Measurements from ENCODE around the gene IL34.

DNA sequence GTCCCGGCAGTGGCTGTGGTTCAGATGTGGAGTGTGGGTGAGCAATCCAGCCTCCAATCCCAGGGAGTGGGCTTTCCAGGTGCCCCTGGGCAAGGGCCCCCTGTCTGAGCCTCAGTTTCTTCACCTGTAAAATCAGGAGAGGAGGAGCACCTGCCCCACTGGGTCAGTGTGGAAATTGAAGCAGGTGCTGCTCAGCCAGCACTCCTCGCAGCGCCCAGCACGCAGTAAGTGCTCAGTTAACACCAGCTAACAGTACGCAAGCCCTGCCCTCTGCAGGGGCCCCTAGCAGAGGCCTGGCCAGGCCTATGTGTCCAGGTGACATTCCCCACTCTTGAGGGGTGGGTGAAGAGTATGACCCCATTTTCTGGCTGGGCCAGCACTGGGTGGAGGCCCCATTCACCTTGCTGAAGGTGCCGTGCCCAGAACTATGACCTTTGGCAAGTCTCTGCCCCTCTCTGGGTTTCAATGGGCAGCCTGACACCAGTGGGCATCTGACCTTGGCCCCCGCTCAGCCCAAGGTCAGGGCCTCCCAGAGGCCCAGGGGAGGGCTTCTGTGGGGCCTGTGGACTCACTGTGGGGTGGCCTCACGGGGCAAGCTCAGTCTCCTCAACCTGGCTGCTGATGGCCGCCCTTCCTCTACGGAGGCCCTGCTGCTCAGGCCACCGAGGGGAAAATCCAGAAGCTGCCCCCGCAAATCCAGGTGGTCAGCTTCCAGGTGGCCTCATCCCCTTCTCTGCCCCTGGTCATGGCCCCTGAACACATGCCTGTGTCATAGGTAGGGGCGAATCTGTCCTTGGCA lies 37.0 kb downstream of the IL34 start:
- no peak for TF ChIP-seq CTCF (IDR thresholded peaks at IDR 0.05)
- no peak for TF ChIP-seq TAF1 (IDR thresholded peaks at IDR 0.05; ENCODE audit: borderline replicate concordance, low read depth, low read length)
- no peak for TF ChIP-seq TCF12 (IDR thresholded peaks at IDR 0.05)
- TF ChIP-seq NFIC (IDR thresholded peaks at IDR 0.05; ENCODE audit: borderline replicate concordance): no peak
- TF ChIP-seq ZBTB33 (IDR thresholded peaks at IDR 0.05; ENCODE audit: borderline replicate concordance, low read depth): no peak
- TF ChIP-seq USF2 (IDR thresholded peaks at IDR 0.05; ENCODE audit: borderline replicate concordance, low read depth, low read length): no peak

All from SK-N-SH (cell line).